Nephron progenitor cell (in vitro differentiated cells): ENCODE results near the gene PPIB.

Experiments
- DNase-seq: peaks from one replicate; pipeline ENCODE4 v3.0.0; 2021
- H3K27ac Mint-ChIP-seq: 2 replicates; pipeline ENCODE4 v1.8.0; 2021; ENCODE audit warnings: mild to moderate bottlenecking, moderate library complexity, mixed read lengths
- H3K27me3 Mint-ChIP-seq: 2 replicates; pipeline ENCODE4 v1.8.0; 2021; ENCODE audit warnings: mild to moderate bottlenecking, low read depth, mixed read lengths; ENCODE audit not compliant: poor library complexity
- H3K36me3 Mint-ChIP-seq: 2 replicates; pipeline ENCODE4 v1.8.0; 2021; ENCODE audit warnings: low read depth, mixed read lengths
- H3K4me1 Mint-ChIP-seq: 2 replicates; pipeline ENCODE4 v1.8.0; 2021; ENCODE audit warnings: mixed read lengths
- H3K4me3 Mint-ChIP-seq: 2 replicates; pipeline ENCODE4 v1.8.0; 2021; ENCODE audit warnings: mild to moderate bottlenecking, moderate library complexity, mixed read lengths
- H3K9me3 Mint-ChIP-seq: 2 replicates; pipeline ENCODE4 v1.8.0; 2021; ENCODE audit warnings: mild to moderate bottlenecking, moderate library complexity, mixed read lengths
- CTCF ChIP-seq: fragments of 200-600 bp; sonication (generic); IDR thresholded peaks from 2 replicates; pipeline ENCODE4 v1.5.0; 2021; ENCODE audit warnings: antibody characterized with exemption

PPIB gene

GRCh38 chr15:64146520-64146884 lies 16.3 kb downstream of the PPIB start:
- H3K36me3 Mint-ChIP-seq, result peaks cover 5% of the 10 kb centered on the region
- TF ChIP-seq CTCF, result no peak
- H3K27me3 Mint-ChIP-seq, result peaks cover 27% of the 10 kb centered on the region
- H3K9me3 Mint-ChIP-seq, result no peaks in the 10 kb centered on the region
- DNase-seq, result no peak
- H3K27ac Mint-ChIP-seq, result no peak overlapping the region
- H3K4me1 Mint-ChIP-seq, result peaks cover 5% of the 10 kb centered on the region
- H3K4me3 Mint-ChIP-seq, result no peak overlapping the region

- H3K9me3 Mint-ChIP-seq, result no peaks in the 10 kb centered on the region
- peaks cover 22% of the 10 kb centered on the region for H3K27me3 Mint-ChIP-seq
- no peak overlapping the region for H3K27ac Mint-ChIP-seq
- H3K4me1 Mint-ChIP-seq, result peaks cover 4% of the 10 kb centered on the region
- no peak for TF ChIP-seq CTCF
- DNase-seq, result no peak
- H3K36me3 Mint-ChIP-seq, result peaks cover 7% of the 10 kb centered on the region
- H3K4me3 Mint-ChIP-seq, result no peak overlapping the region
Measured at GRCh38 chr15:64146041-64146440, 16.8 kb downstream of the PPIB start.

GRCh38 chr15:64144565-64145281 lies 18.1 kb downstream of the PPIB start:
- DNase-seq, result no peak
- H3K4me3 Mint-ChIP-seq, result no peak overlapping the region
- H3K36me3 Mint-ChIP-seq, result peaks cover 12% of the 10 kb centered on the region
- H3K4me1 Mint-ChIP-seq, result no peaks in the 10 kb centered on the region
- H3K9me3 Mint-ChIP-seq, result no peaks in the 10 kb centered on the region
- no peak for TF ChIP-seq CTCF
- peaks cover 9% of the 10 kb centered on the region for H3K27me3 Mint-ChIP-seq
- no peak overlapping the region for H3K27ac Mint-ChIP-seq

- peaks cover 12% of the 10 kb centered on the region for H3K36me3 Mint-ChIP-seq
- H3K4me1 Mint-ChIP-seq, result no peaks in the 10 kb centered on the region
- no peak for DNase-seq
- peak overlapping the region; percentile 58 for H3K27ac Mint-ChIP-seq
- H3K4me3 Mint-ChIP-seq, result no peak overlapping the region
- peaks cover 5% of the 10 kb centered on the region for H3K27me3 Mint-ChIP-seq
- H3K9me3 Mint-ChIP-seq, result no peaks in the 10 kb centered on the region
- TF ChIP-seq CTCF, result no peak
Measured at GRCh38 chr15:64144192-64144564, 18.6 kb downstream of the PPIB start.

- Mint-ChIP-seq H3K9me3 (no peaks in the 10 kb centered on the region), H3K27ac (no peak overlapping the region), H3K27me3 (no peaks in the 10 kb centered on the region), H3K36me3 (peaks cover 14% of the 10 kb centered on the region), H3K4me3 (no peak overlapping the region), H3K4me1 (no peaks in the 10 kb centered on the region)
- DNase-seq, result no peak
- TF ChIP-seq CTCF, result no peak
Measured at GRCh38 chr15:64143276-64143675, 19.5 kb downstream of the PPIB start.

GRCh38 chr15:64141798-64142512 lies 20.9 kb downstream of the PPIB start:
- no peaks in the 10 kb centered on the region for H3K27me3 Mint-ChIP-seq

More at GRCh38 chr15:64141798-64142512, 20.9 kb downstream of the PPIB start:
- no peak overlapping the region for H3K4me3 Mint-ChIP-seq
- DNase-seq, result no peak
- H3K27ac Mint-ChIP-seq, result peak overlapping the region; percentile 92
- no peak for TF ChIP-seq CTCF
- peaks cover 19% of the 10 kb centered on the region for H3K36me3 Mint-ChIP-seq
- H3K4me1 Mint-ChIP-seq, result no peaks in the 10 kb centered on the region
- H3K9me3 Mint-ChIP-seq, result no peaks in the 10 kb centered on the region
